Measurements from ENCODE around the gene CD70.
"Not testable (repeated sequence)": the region's sequence is repeated elsewhere in the genome, so short reads cannot be mapped to it uniquely, and the experiment has no call there.

CD70 gene

GRCh38 chr19:6590827-6591319, at the start of gene CD70 (continued):
- no peak for TF ChIP-seq IKZF3 (tag by site-specific recombination; IDR thresholded peaks at IDR 0.05)

- H3K4me3 ChIP-seq (ENCODE audit: low read depth, low read length); H3K27ac ChIP-seq (ENCODE audit: extremely low read depth, low read depth, low read length); H3K9me3 ChIP-seq (ENCODE audit: control insufficient read depth, insufficient read depth, low read depth, low read length); H3K4me1 ChIP-seq (ENCODE audit: control insufficient read depth, insufficient read depth, low read length); CTCF ChIA-PET; POLR2A ChIA-PET; H3K36me3 ChIP-seq (ENCODE audit: control insufficient read depth in 2 of 2, insufficient read depth in 1 of 2, low read length in 2 of 2): not testable (repeated sequence)
These were observed 49.4 kb upstream of the CD70 start for GRCh38 chr19:6640333-6640732.

- no peak overlapping the region for H3K4me3 ChIP-seq (ENCODE audit: low read depth, low read length)
- TF ChIP-seq ZNF544 (tag by site-specific recombination; IDR thresholded peaks at IDR 0.05) (no peak), GLIS1 (tag by site-specific recombination; IDR thresholded peaks at IDR 0.05) (peak; percentile 45), ZEB2 (tag by site-specific recombination; IDR thresholded peaks at IDR 0.05) (no peak), ZNF600 (tag by site-specific recombination; IDR thresholded peaks at IDR 0.05) (no peak), ZNF24 (tag by site-specific recombination; IDR thresholded peaks at IDR 0.05) (no peak), SP3 (tag by site-specific recombination; IDR thresholded peaks at IDR 0.05) (peak; percentile 19; the same call in 1 of the 2 replicates), ZNF777 (tag by site-specific recombination; IDR thresholded peaks at IDR 0.05; ENCODE audit: borderline replicate concordance) (no peak), ZNF366 (tag by site-specific recombination; conservative IDR thresholded peaks at IDR 0.05) (peak; percentile 74), ZBTB21 (tag by site-specific recombination; IDR thresholded peaks at IDR 0.05) (peak; percentile 35; the same call in 1 of the 2 replicates), KLF1 (tag by site-specific recombination; IDR thresholded peaks at IDR 0.05) (no peak), ZNF629 (tag by site-specific recombination; IDR thresholded peaks at IDR 0.05) (peak; percentile 49)
- TF ChIP-seq, protein P1, sequence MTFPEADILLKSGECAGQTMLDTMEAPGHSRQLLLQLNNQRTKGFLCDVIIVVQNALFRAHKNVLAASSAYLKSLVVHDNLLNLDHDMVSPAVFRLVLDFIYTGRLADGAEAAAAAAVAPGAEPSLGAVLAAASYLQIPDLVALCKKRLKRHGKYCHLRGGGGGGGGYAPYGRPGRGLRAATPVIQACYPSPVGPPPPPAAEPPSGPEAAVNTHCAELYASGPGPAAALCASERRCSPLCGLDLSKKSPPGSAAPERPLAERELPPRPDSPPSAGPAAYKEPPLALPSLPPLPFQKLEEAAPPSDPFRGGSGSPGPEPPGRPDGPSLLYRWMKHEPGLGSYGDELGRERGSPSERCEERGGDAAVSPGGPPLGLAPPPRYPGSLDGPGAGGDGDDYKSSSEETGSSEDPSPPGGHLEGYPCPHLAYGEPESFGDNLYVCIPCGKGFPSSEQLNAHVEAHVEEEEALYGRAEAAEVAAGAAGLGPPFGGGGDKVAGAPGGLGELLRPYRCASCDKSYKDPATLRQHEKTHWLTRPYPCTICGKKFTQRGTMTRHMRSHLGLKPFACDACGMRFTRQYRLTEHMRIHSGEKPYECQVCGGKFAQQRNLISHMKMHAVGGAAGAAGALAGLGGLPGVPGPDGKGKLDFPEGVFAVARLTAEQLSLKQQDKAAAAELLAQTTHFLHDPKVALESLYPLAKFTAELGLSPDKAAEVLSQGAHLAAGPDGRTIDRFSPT (tag by site-specific recombination; IDR thresholded peaks at IDR 0.05) = peak; percentile 46; the same call in 1 of the 2 replicates
- TF ChIP-seq, protein P2, sequence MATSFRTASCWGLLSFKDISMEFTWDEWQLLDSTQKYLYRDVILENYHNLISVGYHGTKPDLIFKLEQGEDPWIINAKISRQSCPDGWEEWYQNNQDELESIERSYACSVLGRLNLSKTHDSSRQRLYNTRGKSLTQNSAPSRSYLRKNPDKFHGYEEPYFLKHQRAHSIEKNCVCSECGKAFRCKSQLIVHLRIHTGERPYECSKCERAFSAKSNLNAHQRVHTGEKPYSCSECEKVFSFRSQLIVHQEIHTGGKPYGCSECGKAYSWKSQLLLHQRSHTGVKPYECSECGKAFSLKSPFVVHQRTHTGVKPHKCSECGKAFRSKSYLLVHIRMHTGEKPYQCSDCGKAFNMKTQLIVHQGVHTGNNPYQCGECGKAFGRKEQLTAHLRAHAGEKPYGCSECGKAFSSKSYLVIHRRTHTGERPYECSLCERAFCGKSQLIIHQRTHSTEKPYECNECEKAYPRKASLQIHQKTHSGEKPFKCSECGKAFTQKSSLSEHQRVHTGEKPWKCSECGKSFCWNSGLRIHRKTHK (tag by site-specific recombination; IDR thresholded peaks at IDR 0.05) = no peak
- H3K4me1 ChIP-seq (ENCODE audit: control insufficient read depth, insufficient read depth, low read length) = no peaks in the 10 kb centered on the region
- H3K9me3 ChIP-seq (ENCODE audit: control insufficient read depth, insufficient read depth, low read depth, low read length) = no peaks in the 10 kb centered on the region
- ChIA-PET POLR2A (no interaction called here), CTCF (interaction anchor here (1.6 kb wide), 1 partner anchor 222 kb away, joined by 6 read pairs; no protein-coding TSS in a partner anchor)
- H3K36me3 ChIP-seq (ENCODE audit: control insufficient read depth in 2 of 2, insufficient read depth in 1 of 2, low read length in 2 of 2) = no peaks in the 10 kb centered on the region
- H3K27ac ChIP-seq (ENCODE audit: extremely low read depth, low read depth, low read length) = no peak overlapping the region
These were observed 48.5 kb upstream of the CD70 start for GRCh38 chr19:6639439-6639838.

DNA sequence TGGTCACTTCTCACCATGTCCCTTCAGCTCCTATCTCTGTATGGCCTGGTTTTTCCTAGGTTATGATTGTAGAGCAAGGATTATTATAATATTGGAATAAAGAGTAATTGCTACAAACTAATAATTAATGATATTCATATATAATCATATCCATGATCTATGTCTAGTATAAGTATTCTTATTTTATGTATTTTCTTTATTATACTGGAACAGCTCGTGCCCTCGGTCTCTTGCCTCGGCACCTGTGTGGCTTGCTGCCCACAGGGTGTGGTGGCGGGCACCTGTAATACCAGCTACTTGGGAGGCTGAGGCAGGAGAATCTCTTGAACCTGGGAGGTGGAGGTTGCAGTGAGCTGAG, 42.5 kb upstream of the CD70 start:
- POLR2A ChIA-PET; H3K36me3 ChIP-seq (ENCODE audit: control insufficient read depth in 2 of 2, insufficient read depth in 1 of 2, low read length in 2 of 2); H3K4me1 ChIP-seq (ENCODE audit: control insufficient read depth, insufficient read depth, low read length); H3K27ac ChIP-seq (ENCODE audit: extremely low read depth, low read depth, low read length); H3K4me3 ChIP-seq (ENCODE audit: low read depth, low read length); H3K9me3 ChIP-seq (ENCODE audit: control insufficient read depth, insufficient read depth, low read depth, low read length): not testable (repeated sequence)
- CTCF ChIA-PET = interaction anchor here (0.6 to 3.2 kb wide), 20 partner anchors 10 to 1890 kb away, joined by 3 to 10 read pairs (median 4); no protein-coding TSS in a partner anchor
